NCI-H69 (cell line): ENCODE data around the gene HIPK2.

Experiments
- DNase-seq: peaks from one replicate; lab custom pipeline; 2025; lab: John Stamatoyannopoulos, UW

Gene HIPK2

GRCh38 chr7:139777948-139778841 lies at the start of gene HIPK2:
TSS of gene HIPK2 (minus strand) at chr7:139777998. CDS start at chr7:139777623, 375 bp downstream.
- DNase-seq, result peak; percentile 91

- peak; percentile 51 for DNase-seq
Observed at GRCh38 chr7:139827042-139827441, 49.2 kb upstream of the HIPK2 start.

- peak; percentile 9 for DNase-seq
Observed at GRCh38 chr7:139825666-139826290, 48.0 kb upstream of the HIPK2 start.

- no peak for DNase-seq
Observed at GRCh38 chr7:139823959-139824521, 46.2 kb upstream of the HIPK2 start.

GRCh38 chr7:139822855-139823254 lies 45.1 kb upstream of the HIPK2 start:
- no peak for DNase-seq

GRCh38 chr7:139821349-139822105 lies 43.7 kb upstream of the HIPK2 start:
- DNase-seq, result no peak

GRCh38 chr7:139820089-139820488 lies 42.3 kb upstream of the HIPK2 start:
- DNase-seq, result no peak

GRCh38 chr7:139817249-139817648 lies 39.5 kb upstream of the HIPK2 start:
- DNase-seq, result no peak

GRCh38 chr7:139813689-139814088 lies 35.9 kb upstream of the HIPK2 start:
- DNase-seq, result no peak

GRCh38 chr7:139813151-139813550 lies 35.4 kb upstream of the HIPK2 start:
- DNase-seq, result no peak

- DNase-seq, result no peak
Observed at GRCh38 chr7:139811066-139811465, 33.3 kb upstream of the HIPK2 start.

- no peak for DNase-seq
Observed at GRCh38 chr7:139808846-139809442, 31.1 kb upstream of the HIPK2 start.

- peak; percentile 60 for DNase-seq
Observed at GRCh38 chr7:139808427-139808826, 30.6 kb upstream of the HIPK2 start.

GRCh38 chr7:139807009-139807408 lies 29.2 kb upstream of the HIPK2 start:
- no peak for DNase-seq

- DNase-seq, result no peak
Observed at GRCh38 chr7:139804571-139804970, 26.8 kb upstream of the HIPK2 start.

GRCh38 chr7:139799586-139799985 lies 21.8 kb upstream of the HIPK2 start:
- no peak for DNase-seq

- DNase-seq, result peak; percentile 7
Observed at GRCh38 chr7:139798892-139799291, 21.1 kb upstream of the HIPK2 start.

- DNase-seq, result peak; percentile 83
Observed at GRCh38 chr7:139798221-139798620, 20.4 kb upstream of the HIPK2 start.

GRCh38 chr7:139797607-139798006 lies 19.8 kb upstream of the HIPK2 start:
- no peak for DNase-seq

- DNase-seq, result no peak
Observed at GRCh38 chr7:139791316-139791715, 13.5 kb upstream of the HIPK2 start.

GRCh38 chr7:139784648-139785047 lies 6.8 kb upstream of the HIPK2 start:
- DNase-seq, result peak; percentile 52
